Mesenchymal stem cell (in vitro differentiated cells and primary cell): ENCODE measurements around the gene LSM7.
"Not testable (repeated sequence)": the region's sequence is repeated elsewhere in the genome, so short reads cannot be mapped to it uniquely, and the experiment has no call there.

Source experiments
- DNase-seq: peaks from one replicate; pipeline ENCODE4 v3.0.0-alpha.2; 2013
- H2AFZ ChIP-seq: one replicate; pipeline ENCODE4 v1.6.1; 2013; ENCODE audit warnings: low read depth, mild to moderate bottlenecking, control low read depth, inconsistent platforms, low read length, moderate library complexity
- H2AK5ac ChIP-seq: 2 replicates; pipeline ENCODE4 v1.6.1; 2013; ENCODE audit warnings: low read length, moderate library complexity, mild to moderate bottlenecking, inconsistent platforms; ENCODE audit not compliant: severe bottlenecking
- H2BK120ac ChIP-seq: one replicate; pipeline ENCODE4 v1.6.1; 2013; ENCODE audit warnings: low read depth, mild to moderate bottlenecking, inconsistent platforms, low read length, moderate library complexity
- H2BK12ac ChIP-seq, 2 experiments: one replicate each; pipeline ENCODE4 v1.6.1; 2013; ENCODE audit warnings: inconsistent platforms in 2 of 2, low read length in 2 of 2, mild to moderate bottlenecking in 2 of 2, moderate library complexity in 2 of 2, control low read depth in 1 of 2
- H2BK15ac ChIP-seq: one replicate; pipeline ENCODE4 v1.6.1; 2013; ENCODE audit warnings: mild to moderate bottlenecking, low read depth, inconsistent platforms; ENCODE audit not compliant: poor library complexity, severe bottlenecking
- H2BK5ac ChIP-seq: 2 replicates; pipeline ENCODE4 v1.6.1; 2013; ENCODE audit warnings: low read depth, mild to moderate bottlenecking, low read length, control low read depth, inconsistent platforms; ENCODE audit not compliant: poor library complexity, severe bottlenecking
- H3K14ac ChIP-seq, 2 experiments: one replicate each; pipeline ENCODE4 v1.6.1; 2013; ENCODE audit warnings: inconsistent platforms in 2 of 2, low read length in 2 of 2, control low read depth in 1 of 2, mild to moderate bottlenecking in 1 of 2, moderate library complexity in 1 of 2
- H3K18ac ChIP-seq, 2 experiments: one replicate each; pipeline ENCODE4 v1.6.1; 2013; ENCODE audit warnings: inconsistent platforms in 2 of 2, low read length in 2 of 2, control low read depth in 1 of 2, low read depth in 1 of 2, mild to moderate bottlenecking in 1 of 2
- H3K23ac ChIP-seq, 2 experiments: one replicate each; pipeline ENCODE4 v1.6.1; 2013; ENCODE audit warnings: inconsistent platforms in 2 of 2, low read length in 2 of 2, mild to moderate bottlenecking in 2 of 2, moderate library complexity in 2 of 2, control low read depth in 1 of 2
- H3K27ac ChIP-seq: 2 replicates; pipeline ENCODE4 v1.5.1; 2013; ENCODE audit warnings: mild to moderate bottlenecking, moderate library complexity, low read length, control low read depth, inconsistent platforms; ENCODE audit not compliant: poor library complexity, severe bottlenecking
- H3K27me3 ChIP-seq, 2 experiments: 2 replicates each; pipeline versions ENCODE4 v1.6.1 to v1.7.0; 2013; ENCODE audit warnings: low read length in 2 of 2, mild to moderate bottlenecking in 2 of 2, moderate library complexity in 2 of 2, control low read depth in 1 of 2, inconsistent platforms in 1 of 2; ENCODE audit not compliant: control insufficient read depth in 1 of 2, insufficient read depth in 1 of 2
- H3K36me3 ChIP-seq, 2 experiments: 2 replicates each; pipeline versions ENCODE4 v1.6.1 to v1.7.0; 2013; ENCODE audit warnings: low read length in 2 of 2, control low read depth in 1 of 2, inconsistent platforms in 1 of 2, low read depth in 1 of 2, mild to moderate bottlenecking in 1 of 2; ENCODE audit not compliant: insufficient read depth in 2 of 2, control insufficient read depth in 1 of 2
- H3K4ac ChIP-seq, 2 experiments: one replicate each; pipeline ENCODE4 v1.6.1; 2013; ENCODE audit warnings: inconsistent platforms in 2 of 2, low read length in 2 of 2, mild to moderate bottlenecking in 2 of 2, moderate library complexity in 2 of 2, control low read depth in 1 of 2, low read depth in 1 of 2
- H3K4me1 ChIP-seq: 2 replicates; pipeline ENCODE4 v1.6.1; 2013; ENCODE audit warnings: low read depth, low read length, control low read depth; ENCODE audit not compliant: control insufficient read depth, insufficient read depth
- H3K4me2 ChIP-seq: 2 replicates; pipeline ENCODE4 v1.6.1; 2013; ENCODE audit warnings: low read length, mild to moderate bottlenecking, inconsistent platforms; ENCODE audit not compliant: poor library complexity, severe bottlenecking
- H3K4me3 ChIP-seq, 2 experiments: 2 replicates each; pipeline versions ENCODE4 v1.5.1 to v1.7.0; 2013; ENCODE audit warnings: low read length in 2 of 2, mild to moderate bottlenecking in 2 of 2, control low read depth in 1 of 2, low read depth in 1 of 2; ENCODE audit not compliant: insufficient read depth in 1 of 2
- H3K79me1 ChIP-seq: replicated peaks from 2 replicates; pipeline ENCODE4 v1.6.1; 2013; ENCODE audit warnings: mild to moderate bottlenecking, control low read depth, low read length, inconsistent platforms; ENCODE audit not compliant: poor library complexity, severe bottlenecking
- H3K9ac ChIP-seq: 2 replicates; pipeline ENCODE4 v1.7.0; 2013; ENCODE audit warnings: mild to moderate bottlenecking, low read length, moderate library complexity
- H3K9me3 ChIP-seq: 2 replicates; pipeline ENCODE4 v1.7.0; 2013; ENCODE audit warnings: mild to moderate bottlenecking, low read length; ENCODE audit not compliant: control insufficient read depth
- H4K8ac ChIP-seq: one replicate; pipeline ENCODE4 v1.6.1; 2013; ENCODE audit warnings: inconsistent platforms, mild to moderate bottlenecking, low read length, moderate library complexity
- H4K91ac ChIP-seq: one replicate; pipeline ENCODE4 v1.6.1; 2013; ENCODE audit warnings: mild to moderate bottlenecking, low read length, inconsistent platforms
- WGBS: methylation state at CpG from one replicate; pipeline ENCODE4 v1.1.7; 2013; ENCODE audit warnings: mixed read lengths; 5-methylcytosine and 5-hydroxymethylcytosine counted together

LSM7 gene

GRCh38 chr19:2282062-2282861 is 46.1 kb downstream of the LSM7 start, which contains the start of gene PEAK3:
Gene PEAK3 (minus strand): TSS chr19:2282175. CDS start chr19:2280931, 1,244 bp downstream.
- Histone ChIP-seq H3K23ac (peak within 1 kb of the TSS in 1 of 2 experiments; percentile 96), H3K4me3 (peak within 1 kb of the TSS in 1 of 2 experiments; percentile 37), H2BK5ac (no peak within 1 kb of the TSS), H2AK5ac (no peak within 1 kb of the TSS), H3K18ac (peak within 1 kb of the TSS; percentile 60 to 96), H3K79me1 (peaks cover 10% of the 10 kb centered on the region), H3K27me3 (peaks cover 10 to 17% of the 10 kb centered on the region in 2 experiments), H3K36me3 (peaks cover under 1 to 10% of the 10 kb centered on the region in 2 experiments), H3K14ac (peak within 1 kb of the TSS in 1 of 2 experiments; percentile 91), H2AFZ (peak within 1 kb of the TSS; percentile 29), H4K91ac (peak within 1 kb of the TSS; percentile 92), H2BK12ac (peak within 1 kb of the TSS in 1 of 2 experiments; percentile 97), H3K27ac (no peak within 1 kb of the TSS), H2BK15ac (peak within 1 kb of the TSS; percentile 91), H3K9me3 (no peaks in the 10 kb centered on the region), H3K4me1 (peaks cover 26% of the 10 kb centered on the region), H3K4ac (peak within 1 kb of the TSS; percentile 52 to 95), H3K4me2 (peak within 1 kb of the TSS; percentile 88), H3K9ac (peak within 1 kb of the TSS; percentile 29), H4K8ac (peak within 1 kb of the TSS; percentile 80), H2BK120ac (peak within 1 kb of the TSS; percentile 59)
- WGBS, result 7% methylated on average over 37 of the region's 41 CpGs
- peak; percentile 73 for DNase-seq

GRCh38 chr19:2281265-2282061 is 46.9 kb downstream of the LSM7 start:
- H2BK5ac ChIP-seq, H3K27me3 ChIP-seq, DNase-seq, H3K9me3 ChIP-seq, H3K27ac ChIP-seq, H2AK5ac ChIP-seq, H3K4me3 ChIP-seq: not testable (repeated sequence)
- H4K8ac ChIP-seq, result peak overlapping the region; percentile 25
- H2BK15ac ChIP-seq, result peak overlapping the region; percentile 31
- WGBS, result 14% methylated on average over 7 of the region's 16 CpGs
- peak overlapping the region; percentile 31 to 96 for H3K18ac ChIP-seq
- peak overlapping the region; percentile 59 for H2BK120ac ChIP-seq
- peaks cover 15% of the 10 kb centered on the region for H3K79me1 ChIP-seq
- H3K9ac ChIP-seq, result peak overlapping the region; percentile 29
- peak overlapping the region; percentile 88 for H3K4me2 ChIP-seq
- peak overlapping the region; percentile 52 to 95 for H3K4ac ChIP-seq
- H3K36me3 ChIP-seq, result peaks cover 4 to 18% of the 10 kb centered on the region in 2 experiments
- H3K23ac ChIP-seq, result peak overlapping the region in 1 of 2 experiments; percentile 96
- H2AFZ ChIP-seq, result peak overlapping the region; percentile 29
- H4K91ac ChIP-seq, result peak overlapping the region; percentile 10
- peak overlapping the region in 1 of 2 experiments; percentile 91 for H3K14ac ChIP-seq
- peak overlapping the region in 1 of 2 experiments; percentile 97 for H2BK12ac ChIP-seq
- H3K4me1 ChIP-seq, result peaks cover 28% of the 10 kb centered on the region

- Histone ChIP-seq H3K27me3 (peaks cover 0 to 3% of the 10 kb centered on the region in 2 experiments), H2AFZ (no peak overlapping the region), H3K79me1 (peaks cover 18% of the 10 kb centered on the region), H4K91ac (peak overlapping the region; percentile 68), H2BK12ac (no peak overlapping the region), H3K4me3 (no peak overlapping the region), H3K4me2 (no peak overlapping the region), H2AK5ac (no peak overlapping the region), H3K9ac (no peak overlapping the region), H3K4ac (no peak overlapping the region), H3K27ac (no peak overlapping the region), H3K9me3 (no peaks in the 10 kb centered on the region), H2BK120ac (no peak overlapping the region), H2BK5ac (no peak overlapping the region), H3K18ac (no peak overlapping the region), H4K8ac (peak overlapping the region; percentile 41), H3K23ac (no peak overlapping the region), H2BK15ac (no peak overlapping the region), H3K36me3 (peaks cover 4 to 25% of the 10 kb centered on the region in 2 experiments), H3K14ac (peak overlapping the region in 1 of 2 experiments; percentile 79), H3K4me1 (peaks cover 33% of the 10 kb centered on the region)
- no peak for DNase-seq
- 88% methylated on average over 23 of the region's 26 CpGs for WGBS
Measured at GRCh38 chr19:2280633-2281264, 47.6 kb downstream of the LSM7 start.
